HEK293 (cell line): ENCODE data around the gene SCTR.

Source experiments
- BCL11A ChIP-seq: fragments of 450-650 bp; formaldehyde crosslinking; IDR thresholded peaks from 2 replicates; pipeline ENCODE4 v1.5.1; 2016; ENCODE audit warnings: low read depth, missing biosample characterization, missing genetic modification characterization
- PBX3 ChIP-seq: sonication (generic); formaldehyde crosslinking; IDR thresholded peaks from 2 replicates; pipeline ENCODE4 v1.8.1; 2022; ENCODE audit warnings: mild to moderate bottlenecking, moderate library complexity, missing genetic modification reagents
- RBAK ChIP-seq: fragments of 450-650 bp; formaldehyde crosslinking; IDR thresholded peaks from 2 replicates; pipeline ENCODE4 v1.5.1; 2016; ENCODE audit warnings: missing biosample characterization, missing genetic modification characterization
- ZBTB1 ChIP-seq: fragments of 450-650 bp; formaldehyde crosslinking; IDR thresholded peaks from 2 replicates; pipeline ENCODE4 v1.5.1; 2016; ENCODE audit warnings: missing biosample characterization, missing genetic modification characterization
- ZBTB17 ChIP-seq: fragments of 450-650 bp; formaldehyde crosslinking; IDR thresholded peaks from 2 replicates; pipeline ENCODE4 v1.5.1; 2016; ENCODE audit warnings: missing biosample characterization, missing genetic modification characterization
- ZNF148 ChIP-seq: fragments of 450-650 bp; formaldehyde crosslinking; IDR thresholded peaks from 2 replicates; pipeline ENCODE4 v1.5.0; 2017; ENCODE audit warnings: missing biosample characterization, missing genetic modification characterization, borderline replicate concordance
- ZNF239 ChIP-seq: fragments of 450-650 bp; formaldehyde crosslinking; IDR thresholded peaks from 2 replicates; pipeline ENCODE4 v1.5.1; 2016; ENCODE audit warnings: missing biosample characterization, missing genetic modification characterization
- ZNF24 ChIP-seq: fragments of 450-650 bp; formaldehyde crosslinking; IDR thresholded peaks from 2 replicates; pipeline ENCODE4 v1.5.1; 2016; ENCODE audit warnings: missing biosample characterization, missing genetic modification characterization
- ZNF473 ChIP-seq: fragments of 450-650 bp; formaldehyde crosslinking; IDR thresholded peaks from 2 replicates; pipeline ENCODE4 v1.5.1; 2017; ENCODE audit warnings: missing biosample characterization, missing genetic modification characterization
- ZNF501 ChIP-seq: fragments of 450-650 bp; formaldehyde crosslinking; IDR thresholded peaks from 2 replicates; pipeline ENCODE4 v1.5.1; 2016; ENCODE audit warnings: missing biosample characterization, missing genetic modification characterization
- ZSCAN30 ChIP-seq: fragments of 450-650 bp; IDR thresholded peaks from 2 replicates; pipeline ENCODE4 v1.5.1; 2018; ENCODE audit warnings: missing biosample characterization, mild to moderate bottlenecking, missing genetic modification characterization, moderate library complexity
- TF ChIP-seq, protein P1 (sequence below): fragments of 450-650 bp; formaldehyde crosslinking; IDR thresholded peaks from 2 replicates; pipeline ENCODE4 v1.5.1; 2016; ENCODE audit warnings: missing biosample characterization, missing genetic modification characterization
- TF ChIP-seq, protein P2 (sequence below): fragments of 450-650 bp; formaldehyde crosslinking; IDR thresholded peaks from 2 replicates; pipeline ENCODE4 v1.5.1; 2016; ENCODE audit warnings: missing biosample characterization, missing genetic modification characterization

DNA sequence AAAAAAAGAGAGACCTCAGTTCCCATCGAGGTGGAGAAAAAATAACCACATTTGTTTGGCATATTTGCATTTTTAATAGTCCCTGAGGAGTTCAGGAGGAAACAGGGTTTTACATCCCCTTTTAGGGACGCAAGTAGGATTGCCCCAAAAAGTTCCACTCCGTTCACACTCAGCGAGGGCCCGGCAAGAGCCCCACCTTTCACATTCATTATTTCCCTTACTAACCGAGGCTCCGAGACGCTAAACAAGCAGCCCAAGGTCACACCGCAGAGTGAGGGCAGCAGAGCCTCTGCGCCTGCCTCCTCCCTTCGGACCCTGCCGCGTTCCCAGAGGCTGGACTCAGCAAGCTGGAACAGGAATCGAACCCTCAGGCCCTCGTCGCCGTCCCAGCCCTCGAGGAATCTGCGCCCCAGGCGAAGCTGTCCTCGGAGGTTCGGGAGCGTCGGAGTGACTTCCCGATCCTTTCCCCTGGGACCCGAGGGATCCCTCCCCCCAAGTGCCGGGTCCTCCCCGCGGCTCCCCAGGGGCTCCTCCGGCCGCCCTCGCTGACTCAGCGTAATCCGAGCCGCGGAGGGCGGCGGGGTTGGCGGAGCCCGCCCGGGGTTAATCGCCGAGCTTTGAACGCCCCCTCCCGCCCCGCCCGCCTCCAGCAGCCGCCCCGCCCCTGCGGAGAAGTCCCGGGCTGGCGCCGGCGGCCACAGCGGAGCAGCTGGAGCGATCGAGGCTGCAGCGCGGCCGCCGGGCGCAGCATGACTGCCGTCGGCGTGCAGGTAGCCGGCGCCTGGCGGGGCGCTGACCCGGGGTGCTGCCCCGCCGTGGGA lies 92.9 kb downstream of the SCTR start, which contains the start of gene TMEM37:
- TF ChIP-seq ZSCAN30 (tag by site-specific recombination) (0 out of 2 replicates have a peak, but pooled peaks have one; percentile 38), ZNF473 (tag by site-specific recombination) (no peak), RBAK (tag by site-specific recombination) (no peak), ZNF24 (tag by site-specific recombination) (no peak; the same call in 1 of the 2 replicates), ZNF148 (tag by site-specific recombination) (no peak), PBX3 (CRISPR knock-in tag) (no peak), ZBTB1 (tag by site-specific recombination) (no peak), BCL11A (tag by site-specific recombination) (peak; percentile 28; the same call in 1 of the 2 replicates), ZNF501 (tag by site-specific recombination) (peak; percentile 57; the same call in 1 of the 2 replicates), ZBTB17 (tag by site-specific recombination) (peak; percentile 74), ZNF239 (tag by site-specific recombination) (no peak)
- TF ChIP-seq, protein P1, sequence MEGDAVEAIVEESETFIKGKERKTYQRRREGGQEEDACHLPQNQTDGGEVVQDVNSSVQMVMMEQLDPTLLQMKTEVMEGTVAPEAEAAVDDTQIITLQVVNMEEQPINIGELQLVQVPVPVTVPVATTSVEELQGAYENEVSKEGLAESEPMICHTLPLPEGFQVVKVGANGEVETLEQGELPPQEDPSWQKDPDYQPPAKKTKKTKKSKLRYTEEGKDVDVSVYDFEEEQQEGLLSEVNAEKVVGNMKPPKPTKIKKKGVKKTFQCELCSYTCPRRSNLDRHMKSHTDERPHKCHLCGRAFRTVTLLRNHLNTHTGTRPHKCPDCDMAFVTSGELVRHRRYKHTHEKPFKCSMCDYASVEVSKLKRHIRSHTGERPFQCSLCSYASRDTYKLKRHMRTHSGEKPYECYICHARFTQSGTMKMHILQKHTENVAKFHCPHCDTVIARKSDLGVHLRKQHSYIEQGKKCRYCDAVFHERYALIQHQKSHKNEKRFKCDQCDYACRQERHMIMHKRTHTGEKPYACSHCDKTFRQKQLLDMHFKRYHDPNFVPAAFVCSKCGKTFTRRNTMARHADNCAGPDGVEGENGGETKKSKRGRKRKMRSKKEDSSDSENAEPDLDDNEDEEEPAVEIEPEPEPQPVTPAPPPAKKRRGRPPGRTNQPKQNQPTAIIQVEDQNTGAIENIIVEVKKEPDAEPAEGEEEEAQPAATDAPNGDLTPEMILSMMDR, result no peak
- TF ChIP-seq, protein P2, sequence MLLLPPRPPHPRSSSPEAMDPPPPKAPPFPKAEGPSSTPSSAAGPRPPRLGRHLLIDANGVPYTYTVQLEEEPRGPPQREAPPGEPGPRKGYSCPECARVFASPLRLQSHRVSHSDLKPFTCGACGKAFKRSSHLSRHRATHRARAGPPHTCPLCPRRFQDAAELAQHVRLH (tag by site-specific recombination), result no peak
